ENCODE results near the gene FGD5.

- TF ChIP-seq CTCF (IDR thresholded peaks at IDR 0.05) (no peak), POLR2A (IDR thresholded peaks at IDR 0.05) (no peak)
Measured at GRCh38 chr3:14786369-14786768, 32.4 kb upstream of the FGD5 start.
